Endothelial cell of umbilical vein (primary cell): ENCODE measurements around the gene TNKS1BP1.

ENCODE experiments used
- EZH2 ChIP-seq: IDR thresholded peaks from 2 replicates; pipeline ENCODE4 v1.6.1; 2012; ENCODE audit warnings: borderline replicate concordance, low read depth, mild to moderate bottlenecking, moderate library complexity, low read length, inconsistent platforms; ENCODE audit not compliant: severe bottlenecking
- JUN ChIP-seq: IDR thresholded peaks from 2 replicates; pipeline ENCODE4 v1.6.1; 2011; ENCODE audit warnings: borderline replicate concordance, low read depth; ENCODE audit not compliant: insufficient read length, insufficient read depth
- POLR2A ChIP-seq: IDR thresholded peaks from 2 replicates; pipeline ENCODE4 v1.6.1; 2012; ENCODE audit warnings: low read depth, mild to moderate bottlenecking, control low read depth, low read length
- POLR2AphosphoS5 ChIP-seq: IDR thresholded peaks from 2 replicates; pipeline ENCODE4 v1.6.1; 2012; ENCODE audit warnings: low read depth, mild to moderate bottlenecking, control low read depth, low read length, moderate library complexity; ENCODE audit not compliant: insufficient read depth
- TF ChIP-seq, protein P1 (sequence below), 2 donors: IDR thresholded peaks; 1 replicate in 1 of 2; 2 replicates in 1 of 2; pipeline ENCODE4 v1.5.1; 2011; ENCODE audit warnings: low read length in 2 of 2, mild to moderate bottlenecking in 2 of 2, moderate library complexity in 2 of 2, control low read depth in 1 of 2, inconsistent platforms in 1 of 2, low read depth in 1 of 2; ENCODE audit not compliant: insufficient read depth in 1 of 2; ENCODE audit errors: extremely low read depth in 1 of 2
- TF ChIP-seq, protein P2 (sequence below): IDR thresholded peaks from 2 replicates; pipeline ENCODE4 v1.6.1; 2011; ENCODE audit not compliant: insufficient read depth, insufficient read length

- no peak for TF ChIP-seq EZH2
- no peak for TF ChIP-seq POLR2A
- TF ChIP-seq, protein P1, sequence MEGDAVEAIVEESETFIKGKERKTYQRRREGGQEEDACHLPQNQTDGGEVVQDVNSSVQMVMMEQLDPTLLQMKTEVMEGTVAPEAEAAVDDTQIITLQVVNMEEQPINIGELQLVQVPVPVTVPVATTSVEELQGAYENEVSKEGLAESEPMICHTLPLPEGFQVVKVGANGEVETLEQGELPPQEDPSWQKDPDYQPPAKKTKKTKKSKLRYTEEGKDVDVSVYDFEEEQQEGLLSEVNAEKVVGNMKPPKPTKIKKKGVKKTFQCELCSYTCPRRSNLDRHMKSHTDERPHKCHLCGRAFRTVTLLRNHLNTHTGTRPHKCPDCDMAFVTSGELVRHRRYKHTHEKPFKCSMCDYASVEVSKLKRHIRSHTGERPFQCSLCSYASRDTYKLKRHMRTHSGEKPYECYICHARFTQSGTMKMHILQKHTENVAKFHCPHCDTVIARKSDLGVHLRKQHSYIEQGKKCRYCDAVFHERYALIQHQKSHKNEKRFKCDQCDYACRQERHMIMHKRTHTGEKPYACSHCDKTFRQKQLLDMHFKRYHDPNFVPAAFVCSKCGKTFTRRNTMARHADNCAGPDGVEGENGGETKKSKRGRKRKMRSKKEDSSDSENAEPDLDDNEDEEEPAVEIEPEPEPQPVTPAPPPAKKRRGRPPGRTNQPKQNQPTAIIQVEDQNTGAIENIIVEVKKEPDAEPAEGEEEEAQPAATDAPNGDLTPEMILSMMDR (IDR thresholded peaks at IDR 0.05; ENCODE audit: extremely low read depth in 1 of 2, insufficient read depth in 1 of 2, low read depth in 1 of 2, low read length in 2 of 2) = no peak
- no peak for TF ChIP-seq JUN
- no peak for TF ChIP-seq POLR2AphosphoS5
- TF ChIP-seq, protein P2, sequence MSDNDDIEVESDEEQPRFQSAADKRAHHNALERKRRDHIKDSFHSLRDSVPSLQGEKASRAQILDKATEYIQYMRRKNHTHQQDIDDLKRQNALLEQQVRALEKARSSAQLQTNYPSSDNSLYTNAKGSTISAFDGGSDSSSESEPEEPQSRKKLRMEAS = no peak
Measured at GRCh38 chr11:57303280-57303989, 21.3 kb downstream of the TNKS1BP1 start.
